NCI-H460 (cell line): ENCODE data around the gene POLD2. TPM values are rescaled to one million over a fixed set of nuclear protein-coding genes. Genes with fewer than 3 reads are reported as not detected.

Experiments
- DNase-seq: peaks from one replicate; pipeline ENCODE4 v3.0.0-alpha.2; 2016; ENCODE audit warnings: low read depth; ENCODE audit errors: extremely low read depth
- small RNA-seq, 2 experiments: library from RNA; depleted of rRNA; stranded (forward); fragments of <200 nt; gene quantifications; one replicate each; pipeline ENCODE3, GENCODE V24; 2014
- total RNA-seq: library from RNA; depleted of rRNA; stranded (reverse); fragments of >200 nt; shearing (Covaris generic); gene quantifications from 2 replicates; pipeline ENCODE4 v1.2.3, GENCODE V29; 2014; rRNA removed

The POLD2 gene
- total RNA-seq, 1 experiment from 2014 or later: 151 TPM

GRCh38 chr7:44066494-44067063 lies 56.8 kb downstream of the POLD2 start:
- no peak for DNase-seq

- DNase-seq: no peak
Observed at GRCh38 chr7:44066111-44066460, 57.3 kb downstream of the POLD2 start.

GRCh38 chr7:44065431-44066110 lies 57.8 kb downstream of the POLD2 start, which contains the start of gene PGAM2:
TSS of gene PGAM2 (minus strand) at chr7:44065567. CDS start at chr7:44065529, 38 bp downstream.
- no peak for DNase-seq

- no peak for DNase-seq
Observed at GRCh38 chr7:44064791-44065430, 58.4 kb downstream of the POLD2 start.

Small RNAs within 50 kb of the gene (small RNA-seq; reads per million reads assigned to genes)
- 0 reads per million in 2 experiments for gene RNA5SP230

Other genes starting within 250 kb of the POLD2 start
- gene URGCP, start 217.0 kb downstream of the POLD2 start, total RNA-seq: 24.0 and 25.3 TPM in 2 replicates
- 13.9 and 18.3 TPM in 2 replicates for gene UBE2D4, start 197.1 kb downstream of the POLD2 start, total RNA-seq
- gene SPDYE1, start 125.7 kb downstream of the POLD2 start, total RNA-seq: not detected in 2 replicates
- gene DBNL, start 78.8 kb downstream of the POLD2 start, total RNA-seq: 29.9 and 30.5 TPM in 2 replicates
- not detected in 2 replicates for gene PGAM2, start 58.0 kb downstream of the POLD2 start, total RNA-seq
- 7.9 and 9.3 TPM in 2 replicates for gene POLM, start 41.0 kb downstream of the POLD2 start, total RNA-seq
- gene AEBP1, start 19.2 kb downstream of the POLD2 start, total RNA-seq: not detected in 2 replicates
- gene MYL7, start 17.8 kb upstream of the POLD2 start, total RNA-seq: not detected in 2 replicates
- gene GCK, start 65.9 kb upstream of the POLD2 start, total RNA-seq: not detected in 2 replicates
- 59.1 and 77.7 TPM in 2 replicates for gene YKT6, start 77.4 kb upstream of the POLD2 start, total RNA-seq
- 0.15 TPM in 1 of 2 replicates, not detected in the other for gene CAMK2B, start 202.0 kb upstream of the POLD2 start, total RNA-seq